ENCODE measurements around the gene SH2D3C. TPM values are rescaled to one million over a fixed set of nuclear protein-coding genes. Genes with fewer than 3 reads are reported as not detected.

SH2D3C gene
- total RNA-seq, 1 experiment from 2014 or later, result 0.79 TPM

DNA sequence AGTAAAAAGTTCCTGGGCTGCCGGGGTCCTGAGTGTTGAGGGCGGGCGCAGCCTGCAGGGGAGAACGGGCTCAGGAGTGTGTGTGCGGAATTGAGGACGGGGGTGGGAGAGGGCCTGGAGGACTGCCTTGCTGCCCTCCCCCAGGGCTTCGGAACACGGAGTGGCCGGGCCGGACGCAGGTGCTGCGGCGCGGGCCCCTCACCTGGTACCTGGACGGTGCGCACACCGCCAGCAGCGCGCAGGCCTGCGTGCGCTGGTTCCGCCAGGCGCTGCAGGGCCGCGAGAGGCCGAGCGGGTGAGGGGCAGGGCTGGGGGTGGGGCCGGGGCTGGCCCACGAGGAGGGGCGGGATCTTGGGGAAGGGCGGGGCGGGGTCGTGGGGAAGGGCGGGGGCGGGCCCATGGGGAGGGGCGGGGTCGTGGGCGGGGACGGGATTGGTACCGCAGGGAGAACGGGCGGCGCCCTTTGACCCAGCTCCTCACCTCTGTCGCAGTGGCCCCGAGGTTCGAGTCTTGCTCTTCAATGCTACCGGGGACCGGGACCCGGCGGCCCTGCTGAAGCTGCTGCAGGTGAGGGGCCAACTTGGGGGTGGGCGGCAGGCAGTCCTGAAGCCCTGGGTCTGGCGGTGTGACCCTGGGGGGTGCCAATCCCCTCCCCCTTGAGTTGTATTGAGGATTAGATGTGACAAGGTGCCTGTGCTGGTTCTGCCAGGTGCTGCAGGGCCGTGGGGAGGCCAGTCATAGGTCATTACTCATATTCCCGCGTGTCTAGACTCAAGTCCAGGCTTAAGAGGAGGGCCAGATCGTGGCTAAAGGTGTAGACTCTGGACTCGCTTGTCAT lies 31.3 kb upstream of the SH2D3C start:
- H4K20me1 ChIP-seq (ENCODE audit: insufficient read depth), result peaks cover 22% of the 10 kb centered on the region; the same call in 1 of the 2 replicates
- H3K9me2 ChIP-seq (ENCODE audit: insufficient read depth), result no peaks in the 10 kb centered on the region
- POLR2A ChIA-PET (ENCODE audit: unreplicated experiment), result no interaction called here
- no TSS peak for BruUV-seq (replicated peaks)
- peaks cover 24% of the 10 kb centered on the region; the same call in 1 of the 2 replicates for H3F3A ChIP-seq (ENCODE audit: insufficient read depth, low read depth)
- no peak overlapping the region for H3K4me2 ChIP-seq
- no peaks in the 10 kb centered on the region for H3K27me3 ChIP-seq (ENCODE audit: insufficient read depth, low read depth)
- no peak overlapping the region for H3K4me3 ChIP-seq
- no peaks in the 10 kb centered on the region for H3K9me3 ChIP-seq (ENCODE audit: insufficient read depth, low read depth)
- no peak overlapping the region for H2AFZ ChIP-seq
- intact Hi-C loops (cut with micrococcal nuclease; ENCODE audit: unreplicated experiment), result no loop called here
- TF ChIP-seq CTCF (conservative IDR thresholded peaks at IDR 0.05), result no peak
- no peak for TF ChIP-seq EZH2 (IDR thresholded peaks at IDR 0.05; ENCODE audit: low read depth)
- peaks cover 42% of the 10 kb centered on the region for H3K36me3 ChIP-seq (ENCODE audit: low read depth)
- no peak for DNase-seq
- H3K79me2 ChIP-seq (ENCODE audit: low read depth), result peaks cover 22% of the 10 kb centered on the region
- CTCF ChIA-PET, result no interaction called here
- no peak overlapping the region for H3K27ac ChIP-seq
- peaks cover 6% of the 10 kb centered on the region for H3K4me1 ChIP-seq (replicated peaks; ENCODE audit: insufficient read depth)

- H3K9me3 ChIP-seq (ENCODE audit: insufficient read depth, low read depth), result no peaks in the 10 kb centered on the region
- TF ChIP-seq CTCF (conservative IDR thresholded peaks at IDR 0.05) (no peak), EZH2 (IDR thresholded peaks at IDR 0.05; ENCODE audit: low read depth) (no peak)
- no peak for DNase-seq
- H3K27ac ChIP-seq, result no peak overlapping the region
- peaks cover 13% of the 10 kb centered on the region for H3K4me1 ChIP-seq (replicated peaks; ENCODE audit: insufficient read depth)
- intact Hi-C loops (cut with micrococcal nuclease; ENCODE audit: unreplicated experiment), result no loop called here
- POLR2A ChIA-PET (ENCODE audit: unreplicated experiment), result no interaction called here
- no peak overlapping the region for H2AFZ ChIP-seq
- CTCF ChIA-PET, result no interaction called here
- peaks cover 31% of the 10 kb centered on the region for H3F3A ChIP-seq (ENCODE audit: insufficient read depth, low read depth)
- H3K27me3 ChIP-seq (ENCODE audit: insufficient read depth, low read depth), result no peaks in the 10 kb centered on the region
- H3K4me2 ChIP-seq, result no peak overlapping the region
- H3K9me2 ChIP-seq (ENCODE audit: insufficient read depth), result no peaks in the 10 kb centered on the region
- H3K4me3 ChIP-seq, result no peak overlapping the region
- peaks cover 29% of the 10 kb centered on the region for H3K79me2 ChIP-seq (ENCODE audit: low read depth)
- H3K36me3 ChIP-seq (ENCODE audit: low read depth), result peaks cover 45% of the 10 kb centered on the region
- no TSS peak for BruUV-seq (replicated peaks)
- peaks cover 26% of the 10 kb centered on the region for H4K20me1 ChIP-seq (ENCODE audit: insufficient read depth)
These were observed 30.6 kb upstream of the SH2D3C start for GRCh38 chr9:127809002-127809539.

GRCh38 chr9:127808347-127809001 lies 30.0 kb upstream of the SH2D3C start:
- H3K27ac ChIP-seq, result no peak overlapping the region
- no peak overlapping the region for H2AFZ ChIP-seq
- H4K20me1 ChIP-seq (ENCODE audit: insufficient read depth), result peaks cover 27% of the 10 kb centered on the region
- H3F3A ChIP-seq (ENCODE audit: insufficient read depth, low read depth), result peaks cover 36% of the 10 kb centered on the region
- DNase-seq, result no peak
- intact Hi-C loops (cut with micrococcal nuclease; ENCODE audit: unreplicated experiment), result no loop called here
- ChIA-PET CTCF (no interaction called here), POLR2A (ENCODE audit: unreplicated experiment) (no interaction called here)
- H3K36me3 ChIP-seq (ENCODE audit: low read depth), result peaks cover 45% of the 10 kb centered on the region
- H3K27me3 ChIP-seq (ENCODE audit: insufficient read depth, low read depth), result no peaks in the 10 kb centered on the region
- H3K79me2 ChIP-seq (ENCODE audit: low read depth), result peaks cover 35% of the 10 kb centered on the region
- H3K4me2 ChIP-seq, result no peak overlapping the region
- H3K9me2 ChIP-seq (ENCODE audit: insufficient read depth), result no peaks in the 10 kb centered on the region
- no peak for TF ChIP-seq CTCF (conservative IDR thresholded peaks at IDR 0.05)
- no peak for TF ChIP-seq EZH2 (IDR thresholded peaks at IDR 0.05; ENCODE audit: low read depth)
- H3K9me3 ChIP-seq (ENCODE audit: insufficient read depth, low read depth), result no peaks in the 10 kb centered on the region
- no peak overlapping the region for H3K4me3 ChIP-seq
- H3K4me1 ChIP-seq (replicated peaks; ENCODE audit: insufficient read depth), result peaks cover 15% of the 10 kb centered on the region
- BruUV-seq (replicated peaks), result no TSS peak
